Fibroblast of villous mesenchyme (primary cell): ENCODE measurements around the gene TMEM270. TPM values are rescaled to one million over a fixed set of nuclear protein-coding genes. Genes with fewer than 3 reads are reported as not detected.

ENCODE experiments used
- DNase-seq: peaks from one replicate; pipeline ENCODE4 v3.0.0-alpha.2; 2010; ENCODE audit warnings: low read depth
- H3K4me3 ChIP-seq: 2 replicates; pipeline ENCODE4 v1.5.1; 2011; ENCODE audit warnings: low read depth, mild to moderate bottlenecking, low read length
- total RNA-seq: library from RNA; depleted of rRNA; stranded (reverse); fragments of >200 nt; gene quantifications from 2 replicates; pipeline ENCODE4 v1.2.3, GENCODE V29; 2012
- TF ChIP-seq, protein P1 (sequence below): IDR thresholded peaks from 2 replicates; pipeline ENCODE4 v1.5.1; 2012; ENCODE audit warnings: low read depth, mild to moderate bottlenecking, low read length; ENCODE audit not compliant: insufficient read depth

Gene TMEM270
- total RNA-seq, 1 donor, result not detected

DNA sequence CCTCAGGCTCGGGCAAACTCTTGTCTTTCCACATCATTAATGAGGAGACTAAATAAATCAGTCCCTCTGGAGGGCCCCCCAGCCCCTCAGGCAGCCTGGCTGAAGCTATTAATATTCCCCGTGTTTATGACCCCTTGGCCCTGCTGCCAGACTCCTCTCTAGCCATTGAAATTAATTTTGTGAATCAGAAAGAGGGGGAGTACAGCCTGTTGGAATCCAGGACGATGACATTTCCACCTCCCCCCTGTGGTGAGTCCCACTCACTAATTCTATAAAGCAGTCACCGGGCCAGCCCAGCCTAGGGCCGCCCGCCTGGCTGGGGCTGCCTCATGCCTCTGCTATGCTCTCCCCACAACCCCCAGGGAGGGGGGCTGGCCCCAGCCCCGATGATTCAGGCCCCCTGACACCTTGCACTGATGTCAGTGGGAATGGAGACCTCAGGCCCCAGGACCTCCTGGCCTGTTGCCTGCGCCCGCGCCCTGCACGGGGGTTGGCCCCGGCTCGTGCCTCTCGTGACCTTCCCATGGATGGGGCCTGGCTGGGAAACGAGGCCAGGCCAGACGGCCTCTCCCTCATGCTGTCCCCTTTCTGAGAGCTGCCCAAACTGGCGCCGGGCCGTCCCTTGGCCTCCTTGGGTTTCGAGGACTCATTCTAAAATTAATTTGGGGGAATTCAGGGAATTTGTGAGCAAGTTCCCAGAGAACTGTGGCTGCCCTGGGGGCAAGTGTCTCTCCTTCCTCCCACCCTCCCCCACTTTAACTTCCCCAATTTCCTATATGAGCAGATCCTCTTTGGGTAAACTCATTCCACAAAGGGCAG is 34.0 kb downstream of the TMEM270 start:
- DNase-seq, result peak; percentile 50
- H3K4me3 ChIP-seq, result no peak overlapping the region
- TF ChIP-seq, protein P1, sequence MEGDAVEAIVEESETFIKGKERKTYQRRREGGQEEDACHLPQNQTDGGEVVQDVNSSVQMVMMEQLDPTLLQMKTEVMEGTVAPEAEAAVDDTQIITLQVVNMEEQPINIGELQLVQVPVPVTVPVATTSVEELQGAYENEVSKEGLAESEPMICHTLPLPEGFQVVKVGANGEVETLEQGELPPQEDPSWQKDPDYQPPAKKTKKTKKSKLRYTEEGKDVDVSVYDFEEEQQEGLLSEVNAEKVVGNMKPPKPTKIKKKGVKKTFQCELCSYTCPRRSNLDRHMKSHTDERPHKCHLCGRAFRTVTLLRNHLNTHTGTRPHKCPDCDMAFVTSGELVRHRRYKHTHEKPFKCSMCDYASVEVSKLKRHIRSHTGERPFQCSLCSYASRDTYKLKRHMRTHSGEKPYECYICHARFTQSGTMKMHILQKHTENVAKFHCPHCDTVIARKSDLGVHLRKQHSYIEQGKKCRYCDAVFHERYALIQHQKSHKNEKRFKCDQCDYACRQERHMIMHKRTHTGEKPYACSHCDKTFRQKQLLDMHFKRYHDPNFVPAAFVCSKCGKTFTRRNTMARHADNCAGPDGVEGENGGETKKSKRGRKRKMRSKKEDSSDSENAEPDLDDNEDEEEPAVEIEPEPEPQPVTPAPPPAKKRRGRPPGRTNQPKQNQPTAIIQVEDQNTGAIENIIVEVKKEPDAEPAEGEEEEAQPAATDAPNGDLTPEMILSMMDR, result no peak

DNA sequence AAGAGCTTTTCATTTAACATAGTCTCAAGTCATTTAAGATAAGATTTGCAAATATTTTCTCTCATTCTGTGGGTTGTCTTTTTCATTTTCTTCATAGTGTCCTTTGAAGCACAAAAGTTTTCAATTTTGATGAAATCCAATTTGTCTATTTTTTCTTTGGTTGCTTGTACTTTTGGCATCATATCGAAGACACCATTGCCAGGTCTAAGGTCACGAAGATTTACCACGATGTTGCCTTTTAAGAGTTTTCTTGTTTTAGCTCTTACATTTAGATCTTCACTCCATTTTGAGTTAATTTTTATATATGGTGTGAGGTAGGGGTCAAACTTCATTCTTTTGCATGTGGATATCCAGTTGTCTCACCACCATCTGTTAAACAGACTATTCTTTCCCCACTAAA is 34.7 kb downstream of the TMEM270 start:
- no peak for DNase-seq
- TF ChIP-seq, protein P1, result no peak
- H3K4me3 ChIP-seq, result no peak overlapping the region

DNA sequence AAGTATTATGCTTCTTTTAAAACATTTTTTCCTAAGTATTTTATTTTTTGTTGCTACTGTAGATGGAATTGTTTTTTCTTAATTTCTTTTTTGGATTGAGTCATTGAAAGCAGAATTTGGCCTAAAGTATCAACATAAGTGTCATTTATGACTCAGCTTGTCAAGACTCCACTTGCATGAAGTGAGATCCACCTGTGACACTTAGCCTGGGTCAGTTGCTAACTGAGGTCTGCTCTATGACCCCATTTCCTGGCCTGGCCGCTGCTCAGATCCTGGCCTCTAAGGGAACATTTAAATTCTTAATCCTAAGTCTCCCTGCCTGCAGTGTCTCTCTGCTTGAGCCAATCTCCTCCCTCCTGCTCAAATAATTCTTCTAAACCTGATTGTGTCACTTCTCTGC is 35.5 kb downstream of the TMEM270 start:
- TF ChIP-seq, protein P1, result no peak
- H3K4me3 ChIP-seq, result no peak overlapping the region
- DNase-seq, result no peak

DNA sequence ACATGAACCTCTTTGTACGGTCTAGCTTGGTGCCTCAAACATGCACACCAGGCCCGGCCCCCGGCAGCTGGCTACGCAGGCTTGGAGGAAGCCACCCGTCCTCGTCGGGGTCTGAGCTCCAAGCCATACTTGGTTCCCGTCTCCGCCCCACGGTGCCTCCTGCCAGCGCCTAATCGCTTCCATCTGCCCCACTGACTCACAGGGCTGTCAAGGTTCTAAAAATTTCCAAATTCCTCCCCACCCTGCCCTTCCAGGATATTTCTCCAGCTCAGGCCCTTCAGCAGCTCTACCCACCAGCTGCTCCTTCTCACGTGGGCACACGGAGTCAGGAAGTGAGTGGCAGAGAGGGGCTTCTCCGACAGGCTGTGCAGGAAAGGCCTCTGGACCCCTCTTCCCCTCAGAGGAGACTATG is 38.8 kb downstream of the TMEM270 start:
- TF ChIP-seq, protein P1, result no peak
- H3K4me3 ChIP-seq, result no peak overlapping the region
- peak; percentile 68 for DNase-seq

DNA sequence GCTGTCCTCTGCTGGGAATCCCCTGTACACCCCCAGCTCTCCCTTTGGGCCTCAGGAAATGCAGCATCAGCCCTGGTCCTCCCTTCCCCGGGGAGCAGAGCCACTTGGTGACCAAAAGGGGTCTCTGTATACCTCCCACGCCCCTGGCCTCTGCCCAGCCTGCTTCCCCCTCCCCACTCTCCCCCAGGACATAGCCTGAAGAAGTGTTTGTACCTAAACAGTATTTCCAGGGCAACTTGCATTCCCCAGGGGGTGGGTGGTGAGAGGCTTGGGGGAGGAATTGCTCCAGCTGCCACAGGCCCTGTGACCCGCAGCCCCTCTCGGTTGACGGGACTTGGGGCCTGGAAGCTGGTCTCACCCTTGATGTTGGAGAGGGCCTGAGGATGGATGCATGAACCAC is 39.3 kb downstream of the TMEM270 start:
- TF ChIP-seq, protein P1, result no peak
- H3K4me3 ChIP-seq, result no peak overlapping the region
- no peak for DNase-seq

GRCh38 chr7:73901231-73901822 is 40.4 kb downstream of the TMEM270 start:
- TF ChIP-seq, protein P1, result no peak
- no peak overlapping the region for H3K4me3 ChIP-seq
- no peak for DNase-seq
